NOMO-1 treated with DMSO at 0.1 percent for 48 hours (cell line): ENCODE data around the gene C21orf91.

Experiments used
- DNase-seq: peaks from one replicate; lab custom pipeline; 2025; ENCODE audit not compliant: unreplicated experiment; lab: John Stamatoyannopoulos, UW

The C21orf91 gene

GRCh38 chr21:17819114-17819876 lies at the start of gene C21orf91:
Gene C21orf91, minus strand, starts transcription at chr21:17819356. Its CDS starts 1,038 bp downstream, at chr21:17818318.
- DNase-seq = peak; percentile 84

GRCh38 chr21:17866590-17866989 lies 47.4 kb upstream of the C21orf91 start:
- no peak for DNase-seq

GRCh38 chr21:17859661-17860060 lies 40.5 kb upstream of the C21orf91 start:
- DNase-seq = no peak

GRCh38 chr21:17858747-17859146 lies 39.6 kb upstream of the C21orf91 start:
- DNase-seq = no peak

DNA sequence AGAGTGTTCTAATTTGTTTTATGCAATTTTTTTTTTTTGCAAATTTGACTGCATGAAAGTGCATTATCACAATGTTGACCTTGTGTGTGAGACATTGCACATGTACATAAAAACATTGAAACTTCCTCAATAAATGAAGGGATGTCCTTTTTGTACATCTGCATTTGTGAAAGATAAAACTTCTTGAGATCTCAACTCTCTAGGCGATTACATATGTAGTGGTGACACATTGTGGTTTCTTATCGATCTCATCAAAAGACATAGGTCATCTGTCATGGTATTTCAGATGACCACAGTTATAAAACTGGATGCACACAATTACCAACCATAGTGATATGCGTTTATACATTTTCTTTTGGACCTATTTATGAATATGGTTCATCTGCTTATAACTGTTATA lies 35.6 kb upstream of the C21orf91 start:
- no peak for DNase-seq

DNA sequence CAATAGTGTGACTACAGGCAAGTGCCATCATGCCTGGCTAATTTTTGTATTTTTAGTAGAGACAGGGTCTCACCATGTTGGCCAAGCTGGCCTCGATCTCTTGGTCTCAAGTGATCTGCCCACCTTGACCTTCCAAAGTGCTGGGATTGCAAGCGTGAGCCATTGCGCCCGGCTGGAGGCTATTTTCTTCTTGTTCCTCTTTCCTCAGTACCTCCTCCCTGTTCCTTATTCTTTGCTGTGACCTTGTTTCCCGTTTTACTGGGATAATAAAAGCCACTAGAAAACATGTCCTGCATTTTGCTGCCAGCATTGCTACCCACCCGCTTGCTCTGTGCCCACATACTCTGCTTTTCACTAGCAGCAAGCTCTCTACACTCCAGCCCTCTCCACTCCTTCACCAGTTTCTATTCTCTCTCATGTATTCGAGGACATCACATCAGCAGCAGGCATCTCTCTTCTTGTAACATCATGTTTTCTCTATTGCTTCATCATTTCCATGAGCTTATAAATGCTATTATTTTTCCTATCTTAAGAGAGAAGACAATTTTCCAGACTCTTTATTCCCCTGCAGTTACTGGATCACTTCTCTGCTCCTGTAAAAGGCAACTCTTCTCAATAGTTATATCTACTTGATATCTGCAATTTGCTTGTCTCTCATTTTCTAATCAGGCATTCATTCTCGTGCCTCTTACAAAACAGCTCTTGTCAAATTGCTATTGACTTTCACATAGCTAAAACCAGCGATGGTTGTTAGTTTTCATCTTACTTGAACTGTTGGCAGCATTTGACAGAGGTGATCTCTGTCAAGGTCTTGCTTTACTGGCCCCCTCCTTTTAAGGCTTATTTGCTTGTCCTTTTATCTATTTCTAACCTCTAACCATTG lies 34.5 kb upstream of the C21orf91 start:
- DNase-seq = peak; percentile 32

DNA sequence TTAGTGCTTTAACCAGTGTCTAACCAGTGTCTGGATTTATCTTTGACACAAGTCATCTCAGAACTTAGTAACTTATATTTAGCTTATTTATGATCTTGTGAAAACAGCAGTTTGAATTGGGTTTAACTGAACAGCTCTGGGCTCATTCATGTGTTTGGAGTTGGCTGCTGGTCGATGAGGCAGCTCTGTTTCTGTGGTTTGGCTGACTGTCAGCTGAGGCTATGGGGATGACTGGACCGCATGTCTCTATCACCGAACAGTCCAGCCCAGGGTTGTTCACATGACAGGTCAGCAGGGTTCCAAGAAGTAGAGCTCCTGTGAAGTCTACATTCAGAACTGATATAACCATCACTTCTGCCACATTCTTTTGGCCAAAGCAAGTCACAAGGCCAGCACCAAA lies 29.1 kb upstream of the C21orf91 start:
- DNase-seq = no peak

DNA sequence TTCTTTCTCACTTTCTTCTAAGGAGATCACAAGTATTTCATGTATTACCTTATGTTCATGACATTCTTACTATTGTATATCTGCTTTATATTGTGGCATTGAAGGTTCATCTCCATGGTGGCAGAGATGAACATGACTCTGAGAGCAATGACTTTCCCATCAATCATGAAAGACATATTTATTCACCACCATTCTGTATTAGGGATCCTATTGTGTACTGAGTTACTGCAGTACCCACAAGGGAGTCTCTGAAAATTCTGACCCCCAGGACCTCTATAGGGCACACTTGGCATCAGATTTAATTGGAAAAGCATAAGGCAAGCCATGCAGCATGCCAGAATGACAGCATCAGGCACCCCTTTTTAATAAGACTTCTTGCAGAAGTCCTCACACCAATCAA lies 21.9 kb upstream of the C21orf91 start:
- DNase-seq = no peak

DNA sequence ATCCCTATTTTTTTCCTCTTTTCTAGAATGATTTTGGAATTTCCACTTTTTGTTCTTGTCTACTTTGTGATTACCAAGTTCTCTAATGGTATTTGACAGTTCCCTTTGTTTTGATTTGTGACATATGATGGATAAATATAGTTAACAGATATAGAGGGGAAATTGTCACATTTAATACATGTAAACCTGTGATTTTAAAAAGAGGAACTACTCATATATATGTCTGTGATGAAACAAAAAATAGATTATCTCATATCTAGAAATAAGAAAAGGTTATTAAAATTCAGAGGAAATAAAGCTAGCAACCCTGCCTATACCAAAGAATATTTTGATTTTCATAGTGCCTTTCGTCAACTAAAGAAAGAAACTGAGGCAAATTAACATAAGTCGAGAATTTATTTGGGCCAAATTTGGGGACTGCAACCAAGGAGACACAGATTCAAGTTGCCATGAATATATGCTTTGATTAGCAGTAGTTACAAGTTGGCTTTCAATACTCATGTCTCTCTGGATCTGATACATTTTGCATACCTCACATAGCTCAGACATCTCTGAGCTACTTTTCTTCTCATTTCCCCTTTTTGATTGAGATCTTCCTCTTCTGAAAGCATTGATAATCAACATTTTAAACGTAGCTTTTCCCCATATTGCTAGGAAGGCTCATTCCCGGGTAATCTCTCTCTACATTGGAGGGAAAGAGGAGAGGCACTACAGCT lies 15.6 kb upstream of the C21orf91 start:
- peak; percentile 41 for DNase-seq

DNA sequence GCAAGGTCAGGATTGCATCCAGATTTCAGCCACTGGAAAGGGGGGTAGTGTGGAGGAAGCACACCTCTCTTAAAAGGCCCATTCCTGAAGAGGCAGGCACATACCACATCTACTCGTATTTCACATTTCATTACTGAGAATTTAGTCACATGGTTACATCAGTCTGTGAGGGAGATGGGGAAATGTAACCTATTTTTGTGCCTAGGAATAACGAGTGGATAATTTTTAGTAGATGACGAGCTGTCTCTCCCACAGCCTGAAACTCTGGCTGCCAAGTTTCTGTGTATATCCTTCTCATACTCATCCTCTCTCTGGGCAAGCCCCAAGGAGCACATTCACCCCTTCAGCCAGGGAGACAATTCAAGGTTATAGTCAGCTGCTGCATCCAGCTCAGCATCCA lies 10.3 kb upstream of the C21orf91 start:
- DNase-seq = no peak

DNA sequence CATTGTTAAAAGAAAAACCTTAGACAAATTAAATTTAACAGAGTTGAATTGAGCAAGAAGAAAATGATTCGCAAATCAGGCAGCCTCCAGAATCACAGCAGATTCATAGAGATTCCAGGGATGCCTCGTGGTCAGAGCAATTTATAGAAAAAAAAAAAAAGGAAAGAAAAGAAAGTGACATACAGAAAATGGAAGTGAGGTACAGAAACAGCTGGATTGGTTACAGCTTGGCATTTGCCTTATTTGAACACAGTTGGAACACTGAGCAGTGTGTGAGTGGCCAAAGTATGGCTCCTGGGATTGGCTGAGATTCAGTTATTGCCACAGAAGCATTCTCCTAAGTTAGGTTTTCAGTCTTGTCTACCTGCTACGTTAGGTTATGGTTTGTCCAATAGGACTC lies 9.1 kb upstream of the C21orf91 start:
- no peak for DNase-seq

DNA sequence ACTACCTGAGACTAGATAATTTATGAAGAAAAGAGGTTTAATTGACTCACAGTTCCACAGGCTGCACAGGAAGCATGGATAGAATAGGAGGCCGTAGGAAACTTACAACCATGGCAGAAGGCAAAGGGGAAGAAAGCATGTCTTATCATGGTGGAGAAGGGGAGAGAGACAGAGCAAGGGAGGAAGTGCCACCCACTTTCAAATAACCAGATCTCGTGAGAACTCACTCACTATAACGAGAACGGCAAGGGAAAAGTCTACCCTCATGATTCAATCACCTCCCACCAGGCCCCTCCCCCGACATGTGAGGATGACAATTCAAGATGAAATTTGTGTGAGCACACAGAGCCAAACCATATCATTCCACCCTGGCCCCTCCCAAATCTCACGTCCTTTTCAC lies 4.7 kb upstream of the C21orf91 start:
- DNase-seq = no peak

DNA sequence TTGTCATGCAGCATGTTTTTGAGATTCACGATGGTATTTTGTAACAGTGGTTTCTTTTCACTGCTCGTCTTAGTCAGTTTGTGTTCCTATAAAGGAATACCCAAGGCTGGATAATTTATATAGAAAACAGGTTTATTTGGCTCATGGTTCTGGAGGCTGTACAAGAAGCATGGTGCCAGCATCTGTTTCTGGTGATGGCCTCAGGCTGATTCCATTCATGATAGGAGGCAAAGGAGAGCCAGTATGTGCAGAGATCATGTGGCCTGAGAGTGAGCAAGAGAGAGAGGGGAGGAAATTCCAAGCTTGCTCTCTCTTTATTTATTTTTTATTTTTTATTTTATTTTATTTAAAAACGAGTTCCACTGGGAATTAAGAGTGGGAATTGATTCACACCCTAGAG lies 2.0 kb upstream of the C21orf91 start:
- DNase-seq = no peak

DNA sequence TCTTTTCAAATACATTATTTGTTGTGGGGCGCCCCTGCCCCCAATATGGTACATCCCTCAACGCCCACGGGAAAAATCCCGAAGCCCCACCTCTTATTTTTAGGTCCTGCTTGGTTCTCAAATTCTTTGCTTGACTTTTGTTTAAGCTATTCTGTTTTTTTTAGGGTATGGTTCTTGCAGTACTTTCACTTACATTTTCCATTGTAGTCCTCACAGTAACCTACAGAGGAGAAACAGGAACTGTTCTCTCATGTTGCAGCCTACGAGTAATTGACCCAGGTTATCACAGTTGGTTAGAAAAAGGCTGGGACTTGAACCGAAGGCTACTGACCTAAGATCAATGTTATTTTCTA lies 697 bp upstream of the C21orf91 start:
- DNase-seq = peak; percentile 81

GRCh38 chr21:17818186-17819113 lies 706 bp downstream of the C21orf91 start:
- peak; percentile 33 for DNase-seq

DNA sequence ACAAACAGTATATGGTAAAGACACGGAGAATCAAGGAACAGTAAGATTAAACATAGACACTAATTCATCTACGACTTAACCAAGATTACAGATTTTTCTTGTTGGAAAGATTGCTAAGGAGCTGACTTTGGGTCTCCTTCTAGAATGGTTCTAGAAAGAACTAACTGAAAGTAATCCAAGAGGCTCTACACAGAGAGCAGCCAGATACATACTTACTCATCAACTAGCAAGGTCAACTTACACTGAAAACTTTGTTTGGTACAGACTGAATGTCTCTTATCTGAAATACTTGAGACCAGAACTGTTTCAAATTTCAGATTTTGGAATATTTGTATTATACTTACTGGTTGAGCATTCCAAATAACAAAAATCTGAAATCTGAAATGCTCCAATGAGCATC lies 5.8 kb downstream of the C21orf91 start:
- DNase-seq = no peak

DNA sequence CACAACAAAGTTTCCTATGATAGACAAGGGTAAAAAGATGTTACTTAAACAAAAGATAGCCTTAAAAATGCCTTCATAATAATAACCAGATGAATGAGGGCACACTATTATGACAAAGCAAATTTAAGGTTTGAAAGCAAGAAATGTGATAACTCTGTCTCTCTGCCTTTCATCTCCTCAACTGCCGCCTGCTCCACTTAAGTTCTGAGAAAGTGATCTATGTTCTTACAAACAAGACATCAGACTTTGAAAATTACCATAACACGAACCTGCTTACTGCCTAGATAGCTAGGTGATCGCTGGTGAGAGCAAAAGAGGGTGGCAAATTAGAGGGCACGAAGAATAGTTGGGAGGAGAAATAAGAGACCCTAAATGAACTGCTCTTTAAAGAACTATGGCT lies 13.2 kb downstream of the C21orf91 start:
- DNase-seq = no peak

DNA sequence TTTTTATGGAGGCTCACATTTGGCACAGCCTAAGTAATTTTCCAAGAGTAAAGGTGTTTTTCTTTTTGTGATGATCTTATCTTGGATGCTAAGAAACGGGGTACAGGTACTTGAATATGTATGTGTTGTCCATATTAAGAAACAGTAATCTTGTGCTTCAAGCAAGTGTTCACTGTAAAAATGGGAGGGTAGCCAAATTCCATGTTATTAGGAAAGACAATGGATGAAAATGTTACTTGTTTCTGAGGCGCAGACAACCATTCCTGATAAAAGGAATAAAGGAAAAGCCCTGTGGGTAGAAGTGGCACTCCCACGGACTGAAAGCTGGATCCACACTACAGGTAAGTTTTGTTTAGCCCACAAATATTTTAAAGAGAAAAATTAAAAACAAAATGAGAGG lies 15.6 kb downstream of the C21orf91 start:
- no peak for DNase-seq

- no peak for DNase-seq
Observed at GRCh38 chr21:17802572-17802971, 16.6 kb downstream of the C21orf91 start.

- DNase-seq = no peak
Observed at GRCh38 chr21:17799414-17800164, 19.6 kb downstream of the C21orf91 start.
